PFSK-1 (cell line): Measurements from ENCODE around the gene KCMF1. TPM values are rescaled to one million over a fixed set of nuclear protein-coding genes. Genes with fewer than 3 reads are reported as not detected.
A peak's percentile ranks its signal among the peaks of the same experiment; 100 is the strongest.

Source experiments
- FOXP2 ChIP-seq: optimal IDR thresholded peaks from 2 replicates; pipeline ENCODE3; 2011; ENCODE audit warnings: borderline replicate concordance, control low read depth, inconsistent platforms; ENCODE audit not compliant: insufficient read depth; ENCODE audit errors: extremely low read length, extremely low read depth
- POLR2AphosphoS5 ChIP-seq: IDR thresholded peaks from 2 replicates; pipeline ENCODE4 v1.6.1; 2012; ENCODE audit warnings: low read depth, mild to moderate bottlenecking, control low read depth, low read length, moderate library complexity
- SIN3A ChIP-seq: IDR thresholded peaks from 2 replicates; pipeline ENCODE4 v1.6.1; 2012; ENCODE audit warnings: mild to moderate bottlenecking, low read length, moderate library complexity, borderline replicate concordance; ENCODE audit not compliant: insufficient read depth
- TAF1 ChIP-seq: IDR thresholded peaks from 2 replicates; pipeline ENCODE4 v1.6.1; 2012; ENCODE audit warnings: low read length, control low read depth, borderline replicate concordance; ENCODE audit not compliant: insufficient read depth
- polyA plus RNA-seq: library from polyadenylated mRNA; unstranded; fragments of >200 nt; gene quantifications from one replicate; pipeline ENCODE4 v1.2.1, GENCODE V29; 2012; ENCODE audit warnings: low read depth, missing spikeins; ENCODE audit not compliant: insufficient read length
- TF ChIP-seq, protein P1 (sequence below), 2 experiments: IDR thresholded peaks; 2 replicates each; pipeline versions ENCODE4 v1.6.1 to v1.8.0; 2011 to 2012; ENCODE audit warnings: low read depth in 2 of 2, low read length in 2 of 2, control low read depth in 1 of 2, inconsistent platforms in 1 of 2, mild to moderate bottlenecking in 1 of 2, moderate library complexity in 1 of 2; ENCODE audit not compliant: insufficient read depth in 1 of 2

KCMF1 gene
- 65.8 TPM for polyA plus RNA-seq

DNA sequence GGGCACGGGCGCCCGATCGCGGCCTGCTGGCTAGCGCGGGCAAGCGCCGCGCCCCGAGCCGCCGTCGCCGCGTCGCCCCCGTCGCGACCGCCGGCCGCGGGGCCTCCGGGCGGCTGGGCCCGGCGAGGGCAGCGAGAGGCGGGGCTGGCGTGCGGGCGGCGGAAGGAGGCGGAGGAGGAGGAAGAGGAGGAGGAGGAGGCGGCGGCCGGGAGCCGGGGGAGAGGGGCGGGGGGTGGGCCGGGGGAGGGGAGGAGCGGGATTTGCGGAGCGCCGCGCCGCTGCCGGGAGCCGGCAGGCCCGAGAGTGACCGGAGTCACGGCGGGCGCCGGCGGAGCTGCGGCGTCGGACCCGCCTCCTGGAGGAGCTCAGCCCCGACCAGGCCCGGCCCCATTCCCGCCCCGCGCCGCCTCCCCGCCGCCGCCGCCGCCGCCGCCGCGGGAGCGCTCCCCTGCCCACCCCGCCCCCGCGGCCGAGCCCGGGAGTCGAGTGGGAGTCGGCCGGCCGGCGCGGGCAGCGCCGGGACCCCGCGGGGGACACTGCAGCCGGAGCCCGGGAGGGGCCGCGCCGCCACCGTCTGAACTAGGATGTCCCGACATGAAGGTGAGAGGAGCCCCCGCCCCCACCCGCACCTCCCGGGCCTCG is at the start of gene KCMF1:
TSS of gene KCMF1 (plus strand) at position 294 of the 642 bp plus-strand sequence. CDS start at position 585, 291 bp downstream.
- TF ChIP-seq POLR2AphosphoS5 (peak; percentile 7; the same call in 1 of the 2 replicates), TAF1 (no peak), SIN3A (no peak), FOXP2 (peak; percentile 40)
- TF ChIP-seq, protein P1, sequence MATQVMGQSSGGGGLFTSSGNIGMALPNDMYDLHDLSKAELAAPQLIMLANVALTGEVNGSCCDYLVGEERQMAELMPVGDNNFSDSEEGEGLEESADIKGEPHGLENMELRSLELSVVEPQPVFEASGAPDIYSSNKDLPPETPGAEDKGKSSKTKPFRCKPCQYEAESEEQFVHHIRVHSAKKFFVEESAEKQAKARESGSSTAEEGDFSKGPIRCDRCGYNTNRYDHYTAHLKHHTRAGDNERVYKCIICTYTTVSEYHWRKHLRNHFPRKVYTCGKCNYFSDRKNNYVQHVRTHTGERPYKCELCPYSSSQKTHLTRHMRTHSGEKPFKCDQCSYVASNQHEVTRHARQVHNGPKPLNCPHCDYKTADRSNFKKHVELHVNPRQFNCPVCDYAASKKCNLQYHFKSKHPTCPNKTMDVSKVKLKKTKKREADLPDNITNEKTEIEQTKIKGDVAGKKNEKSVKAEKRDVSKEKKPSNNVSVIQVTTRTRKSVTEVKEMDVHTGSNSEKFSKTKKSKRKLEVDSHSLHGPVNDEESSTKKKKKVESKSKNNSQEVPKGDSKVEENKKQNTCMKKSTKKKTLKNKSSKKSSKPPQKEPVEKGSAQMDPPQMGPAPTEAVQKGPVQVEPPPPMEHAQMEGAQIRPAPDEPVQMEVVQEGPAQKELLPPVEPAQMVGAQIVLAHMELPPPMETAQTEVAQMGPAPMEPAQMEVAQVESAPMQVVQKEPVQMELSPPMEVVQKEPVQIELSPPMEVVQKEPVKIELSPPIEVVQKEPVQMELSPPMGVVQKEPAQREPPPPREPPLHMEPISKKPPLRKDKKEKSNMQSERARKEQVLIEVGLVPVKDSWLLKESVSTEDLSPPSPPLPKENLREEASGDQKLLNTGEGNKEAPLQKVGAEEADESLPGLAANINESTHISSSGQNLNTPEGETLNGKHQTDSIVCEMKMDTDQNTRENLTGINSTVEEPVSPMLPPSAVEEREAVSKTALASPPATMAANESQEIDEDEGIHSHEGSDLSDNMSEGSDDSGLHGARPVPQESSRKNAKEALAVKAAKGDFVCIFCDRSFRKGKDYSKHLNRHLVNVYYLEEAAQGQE (IDR thresholded peaks at IDR 0.05; ENCODE audit: insufficient read depth in 1 of 2, low read depth in 2 of 2, low read length in 2 of 2), result no peak

GRCh38 chr2:84923009-84923408 is 48.0 kb upstream of the KCMF1 start:
- no peak for TF ChIP-seq TAF1
- no peak for TF ChIP-seq SIN3A
- TF ChIP-seq FOXP2, result no peak

DNA sequence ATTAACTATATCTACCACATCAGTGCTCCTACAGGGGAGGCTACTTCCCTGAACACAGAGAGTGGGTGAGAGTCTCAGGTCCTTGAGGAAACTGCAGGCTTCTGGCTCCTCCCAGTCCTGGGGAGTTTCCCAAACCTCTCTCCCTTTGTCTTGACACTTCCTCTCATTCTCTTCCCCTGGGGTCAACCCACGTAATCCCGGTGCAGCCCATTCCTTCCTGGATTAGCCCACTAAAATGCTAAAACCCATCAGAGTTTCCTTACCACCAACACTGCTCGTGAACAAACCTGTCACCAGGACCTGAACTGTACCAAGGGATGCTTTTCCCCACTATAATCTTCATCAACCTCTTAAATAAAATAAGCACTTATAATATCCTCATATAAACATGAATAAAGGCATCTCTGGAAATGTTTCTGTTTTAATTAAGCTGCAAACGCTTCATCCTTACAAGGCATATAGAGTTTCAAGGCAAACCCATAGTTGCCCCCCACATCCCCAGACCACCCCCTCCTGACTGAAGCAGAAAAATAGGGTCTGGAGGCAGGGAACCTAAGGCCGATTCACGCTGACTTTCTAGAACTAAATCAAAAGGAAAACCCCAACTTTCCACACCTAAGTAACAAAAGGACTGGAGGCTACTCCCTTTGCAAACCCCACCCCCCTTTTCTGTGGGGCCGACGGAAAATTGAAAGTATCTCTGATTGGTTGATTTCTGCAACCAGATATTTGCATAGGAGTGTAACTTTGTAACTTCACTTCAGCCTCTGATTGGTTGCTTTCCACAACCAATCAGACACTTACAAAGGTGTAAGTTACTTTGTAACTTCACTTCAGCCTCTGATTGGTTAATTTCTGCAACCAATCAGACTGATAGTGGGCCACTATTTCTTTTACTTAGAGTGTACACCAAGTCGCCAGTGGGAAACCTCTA is 46.5 kb upstream of the KCMF1 start:
- TF ChIP-seq TAF1 (no peak), POLR2AphosphoS5 (no peak), FOXP2 (no peak), SIN3A (no peak)
- TF ChIP-seq, protein P1 (IDR thresholded peaks at IDR 0.05; ENCODE audit: insufficient read depth in 1 of 2, low read depth in 2 of 2, low read length in 2 of 2), result no peak

- TF ChIP-seq SIN3A (no peak), POLR2AphosphoS5 (no peak), TAF1 (no peak), FOXP2 (no peak)
- TF ChIP-seq, protein P1 (IDR thresholded peaks at IDR 0.05; ENCODE audit: insufficient read depth in 1 of 2, low read depth in 2 of 2, low read length in 2 of 2), result no peak
Measured at GRCh38 chr2:84925336-84925723, 45.6 kb upstream of the KCMF1 start.

GRCh38 chr2:84925724-84926376 is 45.1 kb upstream of the KCMF1 start:
- TF ChIP-seq, protein P1 (IDR thresholded peaks at IDR 0.05; ENCODE audit: insufficient read depth in 1 of 2, low read depth in 2 of 2, low read length in 2 of 2), result 0 out of 4 replicates have a peak, but pooled peaks of 1 of the 2 experiments have one; percentile 19
- no peak for TF ChIP-seq TAF1
- 0 out of 2 replicates have a peak, but pooled peaks have one; percentile 31 for TF ChIP-seq POLR2AphosphoS5
- TF ChIP-seq SIN3A, result peak; percentile 79; the same call in 1 of the 2 replicates
- TF ChIP-seq FOXP2, result peak; percentile 96
